Embryonic facial prominence (tissue), 1 donor: ENCODE data around the gene RBM20.
"Not testable (repeated sequence)": the region's sequence is repeated elsewhere in the genome, so short reads cannot be mapped to it uniquely, and the experiment has no call there.

Source experiments
- DNase-seq: peaks from one replicate; pipeline ENCODE4 v3.0.0-alpha.2; 2016; ENCODE audit errors: extremely low spot score

The RBM20 gene

DNA sequence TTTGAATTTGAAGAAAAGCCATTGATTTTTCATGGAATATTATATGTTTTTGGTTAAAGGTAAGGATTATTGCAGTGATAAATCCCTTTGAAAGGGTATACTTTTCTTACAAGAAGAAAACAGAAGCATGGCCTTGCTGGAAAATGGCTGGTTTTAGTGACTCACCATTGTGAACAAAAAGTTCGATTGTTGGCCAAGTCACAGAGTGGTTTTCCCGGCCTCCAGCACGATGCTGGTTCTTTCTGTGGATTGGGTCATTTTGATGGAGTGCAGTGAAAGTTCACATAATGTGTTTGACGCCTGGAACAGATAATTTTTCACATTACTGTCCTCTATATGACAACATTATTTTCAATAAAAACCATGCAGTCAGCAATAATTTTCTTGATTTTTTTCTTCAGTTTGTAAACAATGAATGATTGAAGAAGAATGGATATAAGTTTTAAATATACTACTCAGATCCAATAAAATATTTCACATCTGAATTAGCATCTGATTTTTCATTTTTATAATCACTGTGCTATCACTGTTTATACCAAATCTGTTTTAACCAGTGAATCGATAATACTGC is 60.9 kb downstream of the RBM20 start:
- DNase-seq: no peak

DNA sequence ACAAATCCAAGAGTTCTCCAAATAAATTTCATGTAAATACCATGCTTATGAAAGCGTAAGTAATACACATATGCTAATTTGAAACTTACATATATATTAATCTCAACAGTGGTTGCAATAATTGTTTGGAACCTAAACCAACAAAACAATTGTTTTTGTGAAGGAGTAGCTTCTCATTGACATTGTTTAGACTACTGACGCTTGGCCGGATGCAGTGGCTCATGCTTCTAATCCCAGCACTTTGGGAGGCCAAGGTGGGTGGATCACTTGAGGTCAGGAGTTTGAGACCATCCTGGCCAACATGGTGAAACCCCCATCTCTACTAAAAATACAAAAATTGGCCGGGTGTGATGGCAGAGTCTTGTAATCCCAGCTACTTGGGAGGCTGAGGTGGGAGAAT is 61.5 kb downstream of the RBM20 start:
- not testable (repeated sequence) for DNase-seq

DNA sequence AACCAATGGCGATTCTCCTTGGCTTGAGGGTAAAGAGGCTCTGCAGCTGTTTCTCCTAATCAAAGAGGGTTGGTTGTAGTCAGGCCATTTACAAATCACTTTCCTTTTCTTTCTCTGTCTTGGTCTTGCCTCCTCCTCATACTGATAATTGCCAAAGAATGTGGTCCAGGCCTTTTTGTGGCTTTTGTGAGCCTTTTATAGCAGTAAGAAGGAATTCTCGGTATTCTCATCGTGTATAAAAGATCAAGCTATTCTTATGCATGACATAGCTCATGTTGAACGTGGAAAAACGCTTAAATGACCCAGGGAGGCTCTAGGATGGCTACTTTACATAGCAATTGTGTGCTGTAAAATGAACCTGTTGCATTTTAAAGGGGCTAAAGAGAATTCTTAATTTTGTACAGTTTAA is 62.6 kb downstream of the RBM20 start:
- no peak for DNase-seq

DNA sequence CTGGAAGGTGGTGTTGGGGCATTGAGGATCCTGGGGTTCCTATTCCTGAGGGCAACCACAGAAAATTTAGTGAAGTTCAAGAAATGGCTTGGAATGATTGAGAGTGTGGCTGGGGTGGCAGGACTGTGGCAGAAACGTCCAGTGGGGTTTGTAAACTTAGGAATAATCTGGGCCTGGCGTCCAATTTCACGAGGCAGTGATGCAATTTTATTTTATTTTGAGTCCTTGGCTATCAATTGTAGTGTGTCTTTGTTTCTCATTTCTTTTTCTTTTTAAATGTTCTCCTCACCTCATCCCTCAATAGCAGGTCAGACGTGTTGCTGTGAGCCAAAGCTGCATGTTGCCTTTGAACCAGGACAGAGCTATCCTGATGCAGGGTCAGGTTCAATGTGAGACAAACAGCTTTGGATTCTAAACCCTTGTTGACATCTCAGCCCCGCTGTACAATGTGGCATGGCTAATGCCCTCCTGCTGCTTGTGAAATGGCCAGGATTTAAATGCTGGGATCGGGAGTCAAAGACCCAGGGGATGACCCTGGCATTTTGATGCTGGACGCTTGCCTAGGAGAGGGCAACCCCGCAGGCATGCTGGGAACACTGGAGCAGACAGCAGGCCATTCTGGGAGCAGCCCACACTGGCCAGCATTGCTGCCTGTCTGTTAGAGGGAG is 64.8 kb downstream of the RBM20 start:
- DNase-seq: no peak

DNA sequence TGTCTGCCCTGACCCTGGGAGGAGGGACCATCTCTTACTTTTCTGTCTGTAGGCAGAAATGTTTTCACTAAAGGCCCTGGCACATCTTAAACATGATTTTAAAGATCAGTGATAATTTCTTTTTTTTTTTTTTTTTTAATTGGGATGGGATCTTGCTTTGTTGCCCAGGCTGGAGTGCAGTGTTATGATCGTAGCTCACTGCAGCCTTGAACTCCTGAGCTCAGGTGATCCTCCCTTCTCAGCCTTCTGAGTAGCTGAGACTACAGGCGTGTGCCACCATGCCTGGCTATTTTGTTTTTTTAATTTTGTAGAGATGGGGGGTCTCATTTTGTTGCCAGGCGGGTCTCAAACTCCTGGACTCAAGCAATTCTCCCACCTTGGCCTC is 65.3 kb downstream of the RBM20 start:
- DNase-seq: no peak

DNA sequence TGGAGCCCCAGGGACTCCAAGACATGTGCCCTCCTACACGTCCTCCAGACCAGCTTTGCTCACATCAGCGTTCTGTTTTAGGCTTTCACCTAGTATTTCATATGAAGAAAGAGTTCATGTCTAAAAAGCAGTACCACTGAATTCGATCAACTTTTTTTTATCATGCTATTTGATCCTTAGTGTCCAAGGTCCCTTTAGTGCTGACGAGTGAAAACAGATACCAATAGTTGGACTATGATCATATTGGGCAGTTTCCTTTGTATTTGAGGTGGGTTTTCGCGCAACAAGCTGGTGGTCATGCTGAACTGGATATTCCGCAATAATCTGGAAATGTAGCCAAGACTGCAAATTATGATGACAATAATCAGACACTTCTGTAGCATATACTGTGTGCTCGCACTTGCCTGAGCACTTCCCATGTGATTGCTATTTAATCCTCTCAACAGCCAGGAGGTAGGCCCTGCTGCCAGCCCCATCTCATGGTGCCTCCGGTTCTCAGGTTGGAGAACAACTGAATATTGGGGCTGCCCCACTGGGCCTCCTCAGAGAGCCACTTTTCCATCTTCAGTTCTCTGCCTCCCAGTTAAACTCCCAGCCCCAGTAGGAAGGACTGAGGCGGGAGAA is 65.9 kb downstream of the RBM20 start:
- no peak for DNase-seq

DNA sequence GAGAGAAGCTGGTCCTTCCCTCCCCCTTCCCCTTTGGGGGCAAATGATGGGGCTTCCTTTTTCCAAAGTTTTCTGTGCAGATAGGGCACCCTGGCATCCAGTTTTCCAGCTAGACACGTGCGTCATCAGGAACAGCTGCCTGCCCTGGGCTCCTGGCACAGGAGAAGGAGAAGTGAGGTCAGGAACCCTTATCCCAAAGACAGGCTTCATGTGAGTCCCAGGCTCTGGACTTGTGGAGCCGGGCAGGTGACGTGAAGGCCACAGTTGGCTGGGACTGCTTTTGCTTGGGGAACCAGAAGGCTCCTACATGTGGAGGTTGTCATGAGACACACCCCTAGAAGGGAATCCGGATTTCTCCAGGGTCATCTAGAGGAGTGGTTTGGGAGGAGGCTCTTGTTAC is 66.5 kb downstream of the RBM20 start:
- no peak for DNase-seq

DNA sequence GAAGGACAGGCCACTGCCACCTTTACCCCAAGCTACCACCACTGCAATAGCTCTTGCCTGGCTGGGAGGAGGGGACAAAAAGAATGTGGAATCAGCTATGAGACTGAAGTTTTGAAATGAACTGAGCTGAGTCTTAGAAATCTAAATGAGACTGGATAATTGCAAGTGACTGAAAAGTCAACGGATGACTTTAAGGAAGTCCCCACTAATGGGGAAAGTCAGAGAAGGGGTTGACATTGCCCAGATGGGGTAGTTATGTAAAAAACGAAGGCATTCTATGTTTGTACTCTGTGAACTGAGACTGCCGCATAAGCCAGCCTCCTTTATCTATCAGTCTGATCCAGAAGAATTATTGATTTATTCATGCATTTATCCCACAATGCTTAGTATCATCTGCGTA is 67.2 kb downstream of the RBM20 start:
- no peak for DNase-seq

DNA sequence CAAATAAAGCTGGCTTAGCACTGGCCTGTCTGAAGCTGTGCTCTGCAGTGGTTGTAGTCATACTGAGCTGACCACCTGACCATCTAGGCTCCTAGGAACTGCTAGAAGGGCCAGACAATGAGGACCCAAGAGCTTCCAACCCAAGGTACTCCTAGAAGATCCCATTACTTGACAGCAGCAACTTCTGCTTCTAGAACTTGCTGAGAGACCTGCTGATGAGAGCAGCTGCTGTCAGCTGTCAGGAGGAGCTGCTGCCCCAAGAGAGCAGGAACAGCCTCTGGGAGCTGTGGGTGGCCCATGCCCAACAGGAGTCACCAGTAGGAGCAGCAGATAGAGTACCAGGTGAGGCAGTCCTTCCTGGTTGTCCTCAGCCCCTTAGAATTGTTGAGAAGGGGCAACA is 70.2 kb downstream of the RBM20 start:
- no peak for DNase-seq

DNA sequence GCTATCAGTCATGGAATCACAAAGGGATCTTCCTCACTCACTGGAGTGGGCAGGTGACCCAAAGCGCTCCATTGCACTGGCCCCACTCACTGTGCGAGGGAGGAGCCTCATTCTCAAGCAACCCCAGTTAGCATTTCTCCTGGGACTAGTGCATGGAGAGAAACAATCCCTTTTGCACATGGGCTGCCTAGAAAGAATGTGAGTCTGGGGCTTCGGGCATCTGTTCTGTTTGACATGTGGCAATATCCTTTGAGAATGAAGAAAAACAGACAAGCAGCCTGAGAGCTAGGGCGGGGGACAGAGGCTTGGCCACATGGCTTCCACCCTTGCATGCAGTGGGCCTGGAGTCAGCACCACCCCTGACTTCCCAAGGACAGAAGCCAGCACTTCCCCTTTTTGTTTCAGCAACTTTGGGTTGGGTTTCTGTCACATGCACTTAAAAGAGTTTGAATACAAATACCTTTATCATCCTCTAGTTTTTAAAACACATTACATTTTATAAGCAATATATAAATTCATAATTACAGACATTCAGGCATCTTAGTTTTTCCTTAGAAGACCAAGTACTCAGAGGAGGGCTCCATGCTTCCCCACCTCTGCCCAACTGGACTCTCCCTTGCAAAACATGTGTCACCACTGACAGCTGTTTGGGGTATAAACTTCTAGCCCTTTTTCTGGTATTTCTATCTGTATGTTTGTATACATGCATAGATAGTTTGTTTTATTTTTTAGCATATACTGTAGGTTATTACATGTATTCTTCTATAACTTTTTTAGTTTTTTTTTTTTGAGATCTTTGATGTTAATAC is 73.8 kb downstream of the RBM20 start:
- no peak for DNase-seq

DNA sequence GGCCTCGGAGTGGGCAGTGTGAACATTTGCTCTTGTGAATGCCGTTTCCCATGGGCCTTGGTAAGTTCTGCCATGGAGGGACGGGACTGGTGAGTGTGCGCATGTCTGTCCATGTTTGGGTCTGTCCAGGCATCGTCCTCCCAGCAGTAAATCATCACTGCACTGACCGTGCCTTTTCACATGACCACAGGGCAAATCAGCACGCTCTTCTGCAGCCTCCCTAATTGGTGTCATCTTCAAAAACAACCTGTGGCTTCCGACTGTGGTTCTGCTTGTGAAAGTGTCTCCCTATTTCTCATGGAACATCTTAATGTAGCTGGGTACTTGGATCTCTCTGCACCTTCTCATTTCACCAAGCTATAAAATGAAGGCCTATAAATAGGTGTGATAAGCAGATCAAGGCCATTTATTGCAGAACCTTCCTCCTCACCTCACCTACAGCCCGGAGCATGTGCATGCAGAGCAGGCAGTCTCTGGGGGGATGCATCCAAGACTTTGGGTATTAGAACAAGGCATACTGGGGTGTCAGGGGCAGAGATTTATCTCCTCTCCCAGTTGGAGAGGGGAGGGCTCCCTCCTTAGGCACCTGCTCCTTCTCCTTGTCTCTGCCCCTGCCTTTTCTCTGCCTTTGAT is 77.4 kb downstream of the RBM20 start:
- no peak for DNase-seq

DNA sequence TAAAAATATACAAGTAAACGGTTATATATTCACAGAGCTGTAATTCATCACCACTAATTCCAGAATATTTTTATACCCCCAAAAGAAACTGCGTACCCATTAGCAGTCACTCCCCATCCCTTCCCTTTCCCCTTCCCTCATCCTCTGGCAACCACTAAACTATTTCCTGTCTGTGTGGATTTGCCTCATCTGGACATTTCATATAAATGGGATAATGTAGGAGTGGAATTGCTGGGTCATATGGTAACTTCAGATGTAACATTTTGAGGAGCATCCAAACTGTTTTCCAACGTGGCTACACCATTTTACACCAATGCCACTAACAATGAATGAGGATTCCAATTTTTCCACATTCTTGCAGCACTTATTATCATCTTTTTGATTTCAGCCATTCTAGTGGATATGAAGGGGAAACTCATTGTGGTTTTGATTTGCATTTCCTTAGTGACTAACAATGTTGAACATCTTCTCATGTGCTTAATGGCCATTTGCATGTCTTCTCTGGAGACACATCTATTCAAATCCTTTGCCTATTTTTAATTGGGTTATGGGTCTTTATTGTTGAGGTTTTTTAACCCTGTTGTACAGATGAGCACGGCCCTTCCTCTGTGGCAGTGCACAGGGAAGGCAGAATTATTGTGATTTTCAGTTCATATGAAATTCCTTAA is 79.2 kb downstream of the RBM20 start:
- no peak for DNase-seq

DNA sequence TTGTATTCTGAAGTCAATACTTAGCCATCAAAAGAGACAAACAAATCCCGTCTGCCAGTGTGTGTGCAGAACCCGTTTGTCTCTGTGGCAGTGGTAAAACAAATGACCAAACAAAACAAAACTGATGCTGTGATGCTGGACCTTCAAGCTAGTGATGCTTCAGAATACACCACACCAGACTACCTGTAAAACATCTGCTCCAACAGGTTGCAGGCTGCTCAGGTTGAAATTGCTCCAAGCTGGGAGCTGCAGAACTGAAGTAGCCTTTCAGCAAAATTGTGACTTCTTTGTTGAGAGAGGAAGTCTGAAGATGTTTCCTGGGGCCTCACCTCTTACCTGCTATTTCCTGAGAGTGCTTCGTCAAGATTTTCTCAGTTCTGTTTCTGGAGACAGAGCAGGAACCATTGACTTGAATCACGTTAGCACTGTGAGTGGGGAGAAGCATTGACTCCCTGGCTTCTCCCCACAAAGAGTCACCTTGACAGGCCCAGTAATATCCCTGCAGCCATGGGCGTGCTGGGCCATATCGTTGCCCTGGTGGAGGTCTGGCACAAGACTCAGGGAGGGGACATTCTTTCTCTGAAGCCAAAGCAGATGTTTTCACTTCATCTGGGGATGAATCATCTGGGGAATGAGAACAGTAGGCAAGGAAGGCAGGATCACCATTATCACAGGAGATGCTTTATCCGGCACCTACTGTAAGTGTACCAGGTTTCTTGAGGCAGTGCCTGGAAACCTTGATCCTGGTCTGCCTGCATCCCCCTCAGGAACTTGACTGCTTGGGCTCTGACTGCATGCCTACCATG is 80.2 kb downstream of the RBM20 start:
- no peak for DNase-seq

DNA sequence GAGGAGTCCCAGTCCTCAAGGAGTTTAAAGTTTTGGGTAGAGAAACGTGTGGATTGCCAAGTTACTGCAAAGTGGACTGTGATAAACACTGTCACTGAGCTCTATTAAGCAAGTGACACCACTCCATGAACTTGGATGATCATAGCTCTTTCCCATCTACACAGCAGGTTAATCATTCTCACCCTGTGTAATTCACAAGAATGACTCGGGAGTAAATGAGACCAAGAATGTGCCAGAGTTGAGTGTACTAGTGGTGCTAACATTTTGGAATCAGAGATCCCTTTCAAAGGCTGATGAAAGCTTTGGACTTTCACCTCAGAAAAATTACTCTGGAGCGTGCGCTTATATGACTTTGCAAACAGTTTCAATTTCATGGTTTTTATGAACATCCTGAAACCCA is 80.8 kb downstream of the RBM20 start:
- no peak for DNase-seq

DNA sequence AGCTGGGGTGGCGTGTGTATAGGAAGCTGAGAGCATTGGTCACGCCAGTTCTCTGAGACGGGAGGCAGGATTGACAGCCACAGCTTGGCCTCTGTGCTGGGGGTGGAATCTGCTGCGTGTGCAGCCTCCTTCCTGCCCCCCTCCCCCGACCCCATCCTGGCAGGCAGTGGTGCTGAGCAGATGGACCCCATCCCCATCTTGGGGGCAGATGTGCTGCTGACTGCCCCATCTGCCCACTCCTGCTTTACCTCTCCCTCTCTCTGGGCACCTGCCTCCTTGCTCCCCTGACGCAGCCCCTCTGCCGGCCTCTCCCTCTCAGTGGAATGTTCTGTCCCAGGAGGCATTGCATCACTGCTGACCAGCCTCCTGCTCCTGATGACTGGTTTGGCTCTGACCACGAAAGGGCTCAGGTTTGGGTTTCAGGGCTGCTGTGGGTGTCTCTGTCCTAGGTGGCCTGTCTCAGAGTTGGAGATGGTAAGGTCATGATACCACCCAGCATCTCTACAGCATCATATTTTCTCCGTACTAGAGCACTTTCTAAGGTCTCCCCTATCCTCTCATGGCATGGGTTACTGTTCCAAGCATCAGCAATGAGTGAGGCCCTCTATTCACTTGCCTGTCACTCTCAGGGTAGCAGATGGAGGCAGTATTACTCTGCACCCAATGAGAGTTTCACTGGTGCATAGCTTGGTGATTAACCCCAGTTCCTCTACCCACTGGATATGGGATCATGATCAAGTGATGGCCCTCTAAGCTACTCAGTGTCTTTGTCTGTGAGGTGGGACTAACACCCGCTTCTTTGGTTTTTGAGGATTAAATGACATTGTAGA is 81.9 kb downstream of the RBM20 start:
- no peak for DNase-seq

DNA sequence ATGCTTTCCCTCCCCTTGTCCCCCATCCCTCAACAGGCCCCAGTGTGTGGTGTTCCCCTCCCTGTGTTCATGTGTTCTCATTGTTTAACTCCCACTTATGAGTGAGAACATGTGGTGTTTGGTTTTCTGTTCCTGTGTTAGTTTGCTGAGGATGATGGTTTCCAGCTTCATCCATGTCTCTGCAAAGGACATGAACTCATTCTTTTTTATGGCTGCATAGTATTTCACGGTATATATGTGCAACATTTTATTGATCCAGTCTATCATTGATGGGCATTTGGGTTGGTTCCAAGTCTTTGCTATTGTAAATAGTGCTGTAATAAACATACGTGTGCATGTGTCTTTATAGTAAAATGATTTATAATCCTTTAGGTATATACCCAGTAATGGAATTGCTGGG is 83.6 kb downstream of the RBM20 start:
- DNase-seq: not testable (repeated sequence)

DNA sequence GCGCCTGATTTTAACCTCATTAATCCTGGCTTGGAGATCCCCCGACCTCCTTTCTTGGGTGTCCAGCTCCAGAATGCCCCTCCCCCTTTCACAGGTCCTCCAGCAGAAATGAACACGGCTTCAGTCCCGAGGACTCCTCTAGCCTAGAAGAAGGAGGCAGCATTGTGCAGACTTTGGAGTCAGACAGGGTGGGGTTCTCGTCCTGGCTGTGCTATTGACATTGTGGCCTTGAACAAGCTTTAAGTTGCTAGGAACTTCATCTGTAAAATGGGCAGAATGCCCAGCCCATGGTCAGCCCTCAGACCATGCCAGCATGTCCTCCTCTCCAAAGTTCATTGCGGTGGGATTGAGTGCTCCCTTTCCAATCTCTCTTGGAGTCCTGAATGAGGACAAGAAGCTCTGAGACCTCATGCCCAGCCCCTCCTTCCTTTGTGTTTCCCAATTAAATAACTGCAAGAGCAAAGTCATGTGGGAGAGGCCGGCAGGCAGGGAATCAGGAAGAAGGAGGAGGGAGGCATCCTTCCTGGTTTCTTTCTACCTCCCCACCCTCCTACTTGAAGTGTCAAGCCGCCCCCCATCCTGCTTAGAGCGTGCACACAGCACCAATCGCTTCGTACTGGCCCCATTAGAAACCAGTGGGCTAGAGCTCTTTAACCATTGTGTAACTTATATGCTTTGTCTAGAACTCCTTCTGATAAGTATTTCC is 86.4 kb downstream of the RBM20 start:
- no peak for DNase-seq

DNA sequence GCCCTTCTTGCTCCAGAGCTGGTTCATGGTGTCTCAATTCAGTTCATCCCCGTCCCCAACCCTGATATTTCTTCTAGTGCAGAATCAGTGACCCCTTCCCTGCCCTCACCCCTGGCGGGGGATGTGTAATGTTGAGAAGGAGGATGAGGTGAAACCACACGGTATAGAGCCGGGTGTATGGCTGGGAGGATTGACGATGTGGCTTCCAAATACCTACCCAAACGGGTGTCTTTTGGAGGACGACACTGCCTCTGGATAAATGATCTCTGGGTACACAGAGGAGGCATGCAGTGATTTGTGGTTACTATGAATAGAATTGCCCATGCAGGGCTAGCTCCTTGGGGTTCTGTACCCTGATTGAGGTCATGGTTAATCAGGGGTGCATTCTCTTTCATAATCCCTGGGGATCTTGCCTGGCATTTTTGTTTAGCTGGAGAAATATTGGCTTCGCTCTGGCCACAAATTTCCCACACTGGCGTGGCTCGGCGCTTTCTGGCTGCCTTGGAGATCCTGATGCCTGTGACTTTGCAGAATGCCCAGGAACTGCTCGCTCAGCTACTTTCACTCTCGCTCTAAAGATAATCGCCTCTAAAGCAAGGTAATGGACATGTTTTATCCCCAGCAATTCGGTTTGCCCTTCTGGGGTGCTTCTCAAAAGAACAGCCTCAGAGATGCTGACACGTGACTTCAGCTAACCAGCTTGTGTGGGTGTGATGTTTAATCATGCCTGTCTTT is 89.2 kb downstream of the RBM20 start:
- DNase-seq: no peak

DNA sequence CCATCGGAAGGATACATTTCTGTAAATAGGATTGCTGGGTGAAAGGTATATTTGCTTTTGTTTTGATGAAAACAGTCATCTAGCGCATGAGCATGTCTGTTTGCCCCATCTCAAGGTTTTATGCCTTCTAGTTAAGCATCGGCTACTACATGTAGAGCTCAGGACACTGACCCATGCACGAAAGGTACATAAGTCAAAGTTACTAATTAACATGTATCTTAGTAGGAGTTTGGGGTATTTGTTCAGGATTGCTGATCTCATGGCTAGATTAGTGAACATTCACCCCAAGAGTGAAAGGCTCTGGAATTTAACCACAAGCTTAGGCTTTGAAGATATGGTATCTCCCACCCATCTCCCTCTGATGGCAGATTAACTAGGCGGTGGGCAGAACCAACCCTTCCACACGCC is 91.5 kb downstream of the RBM20 start:
- DNase-seq: no peak
